KMS-11 (cell line): Measurements from ENCODE around the gene OOSP1.
"Not testable (repeated sequence)": the region's sequence is repeated elsewhere in the genome, so short reads cannot be mapped to it uniquely, and the experiment has no call there.

Source experiments
- H2AFZ ChIP-seq: fragments of 200-600 bp; sonication (generic); 2 replicates; pipeline ENCODE4 v1.6.1; 2016; ENCODE audit warnings: antibody characterized with exemption, mixed run types, low read depth
- H3K27ac ChIP-seq: fragments of 200-600 bp; sonication (generic); 2 replicates; pipeline ENCODE4 v1.6.1; 2016; ENCODE audit warnings: mild to moderate bottlenecking, mixed run types
- H3K27me3 ChIP-seq: fragments of 200-600 bp; sonication (generic); 2 replicates; pipeline ENCODE4 v1.6.1; 2017; ENCODE audit warnings: mild to moderate bottlenecking, low read depth, mixed run types, moderate library complexity; ENCODE audit not compliant: insufficient read depth
- H3K36me3 ChIP-seq: fragments of 200-600 bp; sonication (generic); 2 replicates; pipeline ENCODE4 v1.6.1; 2017; ENCODE audit warnings: mild to moderate bottlenecking, mixed run types; ENCODE audit not compliant: insufficient read depth
- H3K4me1 ChIP-seq: fragments of 200-600 bp; sonication (generic); 2 replicates; pipeline ENCODE4 v1.6.1; 2016; ENCODE audit warnings: mild to moderate bottlenecking, low read depth, mixed run types; ENCODE audit not compliant: poor library complexity, severe bottlenecking
- H3K4me2 ChIP-seq: fragments of 200-600 bp; sonication (generic); 2 replicates; pipeline ENCODE4 v1.7.0; 2016; ENCODE audit warnings: mild to moderate bottlenecking, mixed run types
- H3K4me3 ChIP-seq: fragments of 200-600 bp; sonication (generic); IDR thresholded peaks from 2 replicates; pipeline ENCODE4 v1.6.1; 2017; ENCODE audit warnings: low read depth, low read length, mixed read lengths; ENCODE audit not compliant: insufficient read depth
- H3K79me2 ChIP-seq: fragments of 200-600 bp; sonication (generic); 2 replicates; pipeline ENCODE4 v1.6.1; 2016; ENCODE audit warnings: low read depth, mixed run types; ENCODE audit not compliant: insufficient read depth
- H3K9ac ChIP-seq: fragments of 200-600 bp; sonication (generic); 2 replicates; pipeline ENCODE4 v1.6.1; 2016; ENCODE audit warnings: mild to moderate bottlenecking, mixed run types
- H4K20me1 ChIP-seq: fragments of 200-600 bp; sonication (generic); 2 replicates; pipeline ENCODE4 v1.6.1; 2016; ENCODE audit warnings: mild to moderate bottlenecking, mixed run types; ENCODE audit not compliant: insufficient read depth
- TF ChIP-seq, protein P1 (sequence below): fragments of 200-600 bp; sonication (generic); conservative IDR thresholded peaks from 2 replicates; pipeline ENCODE4 v1.6.1; 2017; ENCODE audit warnings: low read depth, mild to moderate bottlenecking, antibody characterized with exemption, low read length, moderate library complexity, mixed read lengths

Gene OOSP1

DNA sequence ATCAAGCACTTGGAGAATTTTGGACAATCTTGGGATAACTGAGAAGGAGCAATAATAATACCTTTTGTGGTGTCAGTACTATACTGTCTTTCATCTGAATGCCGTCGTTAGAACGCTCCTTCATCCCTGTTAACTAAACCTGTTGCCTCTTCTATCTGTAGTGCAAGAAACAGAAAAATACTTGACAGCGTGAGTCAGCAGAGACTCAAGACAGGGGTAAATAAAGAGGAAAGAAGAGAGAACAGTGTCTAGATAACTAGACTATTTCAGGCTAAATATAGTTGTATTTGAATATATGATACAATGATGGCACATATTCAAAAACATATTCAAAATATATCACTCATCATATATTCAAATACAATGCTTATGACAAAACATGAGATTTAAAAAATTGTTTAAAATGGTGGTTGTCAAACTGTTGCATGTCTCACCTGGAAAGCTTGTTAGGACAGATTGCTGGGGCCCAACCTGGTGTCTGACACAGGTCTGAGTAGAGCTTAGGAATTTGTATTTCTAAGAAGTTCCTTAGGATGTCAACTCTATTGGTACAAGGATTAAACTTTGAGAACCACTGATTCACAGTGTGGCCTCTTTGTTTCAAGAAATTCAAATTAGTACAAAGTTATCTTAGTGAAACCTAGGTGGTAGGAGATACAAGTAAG, 43.0 kb downstream of the OOSP1 start:
- Histone ChIP-seq H4K20me1 (no peaks in the 10 kb centered on the region), H2AFZ (no peak overlapping the region), H3K4me3 (no peak overlapping the region), H3K27me3 (no peaks in the 10 kb centered on the region), H3K36me3 (no peaks in the 10 kb centered on the region), H3K27ac (no peak overlapping the region), H3K79me2 (no peaks in the 10 kb centered on the region), H3K9ac (no peak overlapping the region), H3K4me2 (no peak overlapping the region), H3K4me1 (no peaks in the 10 kb centered on the region)
- TF ChIP-seq, protein P1, sequence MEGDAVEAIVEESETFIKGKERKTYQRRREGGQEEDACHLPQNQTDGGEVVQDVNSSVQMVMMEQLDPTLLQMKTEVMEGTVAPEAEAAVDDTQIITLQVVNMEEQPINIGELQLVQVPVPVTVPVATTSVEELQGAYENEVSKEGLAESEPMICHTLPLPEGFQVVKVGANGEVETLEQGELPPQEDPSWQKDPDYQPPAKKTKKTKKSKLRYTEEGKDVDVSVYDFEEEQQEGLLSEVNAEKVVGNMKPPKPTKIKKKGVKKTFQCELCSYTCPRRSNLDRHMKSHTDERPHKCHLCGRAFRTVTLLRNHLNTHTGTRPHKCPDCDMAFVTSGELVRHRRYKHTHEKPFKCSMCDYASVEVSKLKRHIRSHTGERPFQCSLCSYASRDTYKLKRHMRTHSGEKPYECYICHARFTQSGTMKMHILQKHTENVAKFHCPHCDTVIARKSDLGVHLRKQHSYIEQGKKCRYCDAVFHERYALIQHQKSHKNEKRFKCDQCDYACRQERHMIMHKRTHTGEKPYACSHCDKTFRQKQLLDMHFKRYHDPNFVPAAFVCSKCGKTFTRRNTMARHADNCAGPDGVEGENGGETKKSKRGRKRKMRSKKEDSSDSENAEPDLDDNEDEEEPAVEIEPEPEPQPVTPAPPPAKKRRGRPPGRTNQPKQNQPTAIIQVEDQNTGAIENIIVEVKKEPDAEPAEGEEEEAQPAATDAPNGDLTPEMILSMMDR: no peak

- not testable (repeated sequence) for H4K20me1 ChIP-seq, H3K36me3 ChIP-seq, H3K27me3 ChIP-seq, H3K27ac ChIP-seq, H3K9ac ChIP-seq, H3K4me1 ChIP-seq, H3K4me2 ChIP-seq, H3K79me2 ChIP-seq, H3K4me3 ChIP-seq, H2AFZ ChIP-seq
Observed at GRCh38 chr11:59982037-59982436, 43.8 kb downstream of the OOSP1 start.

DNA sequence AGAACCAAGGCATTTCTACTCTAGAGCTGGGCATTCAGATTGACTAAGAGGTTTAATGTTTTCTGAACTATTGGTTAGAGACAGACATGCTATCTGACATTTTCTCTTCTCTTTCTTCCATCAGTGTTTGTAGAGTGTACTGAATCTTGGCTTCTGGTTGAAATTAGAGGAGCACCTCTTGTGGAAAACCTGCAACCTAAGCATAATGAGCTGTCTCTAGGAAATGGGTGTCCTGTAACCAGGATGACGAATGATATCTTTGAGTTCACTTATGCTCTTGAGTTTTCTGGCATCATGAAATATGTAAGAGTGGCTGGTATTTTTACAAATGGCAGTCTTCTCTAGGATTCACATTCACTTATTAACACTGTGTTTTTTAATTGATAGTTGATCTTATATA, 45.0 kb downstream of the OOSP1 start:
- no peaks in the 10 kb centered on the region for H3K4me1 ChIP-seq
- H3K4me2 ChIP-seq: no peak overlapping the region
- H3K79me2 ChIP-seq: no peaks in the 10 kb centered on the region
- TF ChIP-seq, protein P1: no peak
- no peak overlapping the region for H2AFZ ChIP-seq
- no peaks in the 10 kb centered on the region for H4K20me1 ChIP-seq
- no peak overlapping the region for H3K9ac ChIP-seq
- H3K4me3 ChIP-seq: no peak overlapping the region
- H3K36me3 ChIP-seq: no peaks in the 10 kb centered on the region
- no peaks in the 10 kb centered on the region for H3K27me3 ChIP-seq
- H3K27ac ChIP-seq: no peak overlapping the region

- no peak overlapping the region for H2AFZ ChIP-seq
- no peaks in the 10 kb centered on the region for H3K27me3 ChIP-seq
- no peak overlapping the region for H3K27ac ChIP-seq
- H3K9ac ChIP-seq: no peak overlapping the region
- no peaks in the 10 kb centered on the region for H3K4me1 ChIP-seq
- H3K36me3 ChIP-seq: no peaks in the 10 kb centered on the region
- no peak overlapping the region for H3K4me2 ChIP-seq
- H4K20me1 ChIP-seq: no peaks in the 10 kb centered on the region
- H3K79me2 ChIP-seq: no peaks in the 10 kb centered on the region
- TF ChIP-seq, protein P1: no peak
- H3K4me3 ChIP-seq: no peak overlapping the region
Observed at GRCh38 chr11:59984368-59984767, 46.1 kb downstream of the OOSP1 start.

DNA sequence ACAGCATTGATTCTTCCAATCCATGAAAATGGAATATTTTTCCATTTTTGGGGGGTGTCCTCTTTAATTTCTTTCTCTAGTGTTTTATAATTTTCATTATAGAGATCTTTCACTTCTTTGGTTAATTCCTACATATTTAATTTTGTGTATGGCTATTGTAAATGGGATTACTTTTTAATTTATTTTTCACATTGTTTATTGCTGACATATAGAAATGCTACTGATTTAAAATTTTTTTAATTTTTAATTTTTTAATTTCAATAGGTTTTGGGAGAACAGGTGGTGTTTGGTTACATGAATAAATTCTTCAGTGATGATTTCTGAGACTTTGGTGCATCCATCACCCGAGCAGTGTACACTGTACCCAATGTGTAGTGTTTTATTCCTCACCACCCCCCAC, 52.2 kb downstream of the OOSP1 start:
- H4K20me1 ChIP-seq: no peaks in the 10 kb centered on the region
- TF ChIP-seq, protein P1: no peak
- no peaks in the 10 kb centered on the region for H3K36me3 ChIP-seq
- H3K4me1 ChIP-seq: no peaks in the 10 kb centered on the region
- H3K27me3 ChIP-seq: no peaks in the 10 kb centered on the region
- no peak overlapping the region for H2AFZ ChIP-seq
- no peak overlapping the region for H3K4me2 ChIP-seq
- H3K4me3 ChIP-seq: no peak overlapping the region
- H3K79me2 ChIP-seq: no peaks in the 10 kb centered on the region
- no peak overlapping the region for H3K9ac ChIP-seq
- H3K27ac ChIP-seq: no peak overlapping the region
